ENCODE data around the gene PLBD2. TPM values are rescaled to one million over a fixed set of nuclear protein-coding genes. Genes with fewer than 3 reads are reported as not detected.
"Not testable (repeated sequence)": the region's sequence is repeated elsewhere in the genome, so short reads cannot be mapped to it uniquely, and the experiment has no call there.

Gene PLBD2
- total and polyA plus RNA-seq, 8 donors: 2.7 to 32.4 (median 8.2) TPM

DNA sequence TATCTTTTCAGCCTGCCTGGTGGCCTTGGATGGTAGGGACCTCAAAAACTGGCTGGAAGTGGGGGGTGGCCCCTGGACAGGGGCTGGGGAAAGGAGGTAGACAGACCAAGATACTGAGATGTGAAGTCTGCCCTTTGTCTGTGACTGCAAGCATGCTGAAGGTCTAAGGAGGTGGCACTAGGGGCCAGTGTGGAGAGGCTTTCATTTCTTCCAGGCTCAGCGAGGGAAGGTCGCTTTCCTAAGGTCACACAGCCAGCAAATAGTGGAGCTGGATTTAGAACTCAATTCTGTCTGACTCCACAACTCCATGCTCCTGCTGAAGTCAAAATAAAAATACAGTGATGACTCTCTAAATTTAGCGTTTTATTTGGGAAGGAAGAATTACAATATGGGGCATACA lies 11.3 kb upstream of the PLBD2 start:
- TF ChIP-seq EP300 (IDR thresholded peaks at IDR 0.05): no peak
- TF ChIP-seq, protein P1, sequence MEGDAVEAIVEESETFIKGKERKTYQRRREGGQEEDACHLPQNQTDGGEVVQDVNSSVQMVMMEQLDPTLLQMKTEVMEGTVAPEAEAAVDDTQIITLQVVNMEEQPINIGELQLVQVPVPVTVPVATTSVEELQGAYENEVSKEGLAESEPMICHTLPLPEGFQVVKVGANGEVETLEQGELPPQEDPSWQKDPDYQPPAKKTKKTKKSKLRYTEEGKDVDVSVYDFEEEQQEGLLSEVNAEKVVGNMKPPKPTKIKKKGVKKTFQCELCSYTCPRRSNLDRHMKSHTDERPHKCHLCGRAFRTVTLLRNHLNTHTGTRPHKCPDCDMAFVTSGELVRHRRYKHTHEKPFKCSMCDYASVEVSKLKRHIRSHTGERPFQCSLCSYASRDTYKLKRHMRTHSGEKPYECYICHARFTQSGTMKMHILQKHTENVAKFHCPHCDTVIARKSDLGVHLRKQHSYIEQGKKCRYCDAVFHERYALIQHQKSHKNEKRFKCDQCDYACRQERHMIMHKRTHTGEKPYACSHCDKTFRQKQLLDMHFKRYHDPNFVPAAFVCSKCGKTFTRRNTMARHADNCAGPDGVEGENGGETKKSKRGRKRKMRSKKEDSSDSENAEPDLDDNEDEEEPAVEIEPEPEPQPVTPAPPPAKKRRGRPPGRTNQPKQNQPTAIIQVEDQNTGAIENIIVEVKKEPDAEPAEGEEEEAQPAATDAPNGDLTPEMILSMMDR (IDR thresholded peaks at IDR 0.05): no peak
- DNase-seq: no peak
- WGBS, 5 donors: 84 to 94% (median 89%) methylated on average over 3 of the region's 3 CpGs

DNA sequence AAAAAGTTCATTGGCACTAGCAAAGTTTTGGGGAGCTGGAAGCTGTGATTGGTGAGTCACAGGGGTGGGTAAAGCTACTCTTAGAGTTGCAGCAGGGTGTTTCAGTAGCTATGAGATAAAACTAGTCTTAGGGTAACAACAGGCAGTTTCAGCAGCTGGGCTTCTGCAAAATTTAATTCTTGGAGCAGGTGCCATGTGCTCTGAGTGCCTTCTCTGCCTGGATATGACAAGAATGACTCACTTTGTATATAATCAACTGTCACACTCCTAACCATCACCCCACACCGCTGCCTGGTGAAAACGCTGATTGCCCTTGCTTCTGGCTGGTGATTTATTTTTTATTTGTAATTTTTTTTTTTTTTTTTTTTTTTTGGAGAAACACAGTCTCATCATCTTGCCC lies 10.5 kb upstream of the PLBD2 start:
- Histone ChIP-seq H3K9me3 (no peaks in the 10 kb centered on the region), H3K4me3 (no peak overlapping the region), H3K27ac (no peak overlapping the region), H3K4me1 (no peaks in the 10 kb centered on the region), H3K27me3 (peaks cover 0 to 16% (median 0%) of the 10 kb centered on the region in 3 donors), H3K36me3 (no peaks in the 10 kb centered on the region)
- WGBS, 5 donors: 59 to 89% (median 84%) methylated on average over 2 of the region's 2 CpGs
- DNase-seq: no peak
- TF ChIP-seq POLR2A (IDR thresholded peaks at IDR 0.05) (no peak), EP300 (IDR thresholded peaks at IDR 0.05) (no peak), POLR2AphosphoS5 (IDR thresholded peaks at IDR 0.05) (no peak)
- TF ChIP-seq, protein P1 (IDR thresholded peaks at IDR 0.05): no peak
- intact Hi-C loops (cut with DNase I; ENCODE audit: low total_unique reads): no loop called here

More for the DNA sequence above, 11.3 kb upstream of the PLBD2 start:
- Histone ChIP-seq H3K9me3 (no peaks in the 10 kb centered on the region), H3K27ac (no peak overlapping the region), H3K4me3 (no peak overlapping the region), H3K27me3 (peaks cover 0 to 16% (median 0%) of the 10 kb centered on the region in 3 donors), H3K4me1 (no peaks in the 10 kb centered on the region), H3K36me3 (no peaks in the 10 kb centered on the region)
- intact Hi-C loops (cut with DNase I; ENCODE audit: low total_unique reads): no loop called here

DNA sequence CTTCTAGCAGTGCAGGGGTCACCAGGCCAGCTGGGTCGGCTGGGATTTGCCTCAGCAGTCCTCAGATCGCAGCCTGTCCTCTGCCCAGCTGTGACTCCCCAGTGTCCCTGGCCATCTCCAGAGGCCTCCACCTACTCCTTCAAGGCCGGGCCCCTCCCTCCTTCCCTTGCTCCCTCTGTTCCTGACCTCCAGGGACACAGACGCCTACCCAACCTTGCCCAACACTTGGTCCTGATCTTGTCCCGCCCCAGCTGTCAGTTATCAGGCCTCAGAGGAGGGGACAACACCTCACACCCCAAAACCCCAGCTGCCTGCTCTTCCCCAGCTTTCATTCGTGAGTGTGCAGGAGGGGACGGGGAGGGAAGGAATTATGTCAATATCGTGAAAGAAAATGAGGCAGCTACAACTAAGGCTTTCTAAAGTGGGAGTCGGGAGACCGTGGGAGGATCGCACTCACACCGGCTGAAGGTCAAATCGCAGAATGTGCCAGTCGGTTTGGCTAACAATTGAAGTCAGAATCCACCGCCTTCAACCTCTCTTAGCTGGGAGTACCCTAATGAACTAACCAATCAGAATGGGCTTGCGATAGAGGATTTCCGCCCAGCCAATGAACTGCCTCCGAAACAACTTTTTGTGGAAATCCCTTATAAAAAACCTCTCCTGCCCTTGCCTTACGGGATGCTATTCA lies 9.4 kb upstream of the PLBD2 start:
- DNase-seq: no peak
- no peaks in the 10 kb centered on the region for H3K4me1 ChIP-seq
- no peak overlapping the region for H3K4me3 ChIP-seq
- TF ChIP-seq, protein P1 (IDR thresholded peaks at IDR 0.05): no peak
- TF ChIP-seq EP300 (IDR thresholded peaks at IDR 0.05) (no peak), POLR2A (IDR thresholded peaks at IDR 0.05) (no peak), POLR2AphosphoS5 (IDR thresholded peaks at IDR 0.05) (no peak)
- no peak overlapping the region for H3K27ac ChIP-seq
- intact Hi-C loops (cut with DNase I; ENCODE audit: low total_unique reads): no loop called here
- H3K9me3 ChIP-seq: no peaks in the 10 kb centered on the region
- no peaks in the 10 kb centered on the region for H3K36me3 ChIP-seq
- WGBS, 5 donors: 47 to 68% (median 59%) methylated on average over 19 of the region's 19 CpGs
- peaks cover 0 to 16% (median 0%) of the 10 kb centered on the region in 3 donors for H3K27me3 ChIP-seq

DNA sequence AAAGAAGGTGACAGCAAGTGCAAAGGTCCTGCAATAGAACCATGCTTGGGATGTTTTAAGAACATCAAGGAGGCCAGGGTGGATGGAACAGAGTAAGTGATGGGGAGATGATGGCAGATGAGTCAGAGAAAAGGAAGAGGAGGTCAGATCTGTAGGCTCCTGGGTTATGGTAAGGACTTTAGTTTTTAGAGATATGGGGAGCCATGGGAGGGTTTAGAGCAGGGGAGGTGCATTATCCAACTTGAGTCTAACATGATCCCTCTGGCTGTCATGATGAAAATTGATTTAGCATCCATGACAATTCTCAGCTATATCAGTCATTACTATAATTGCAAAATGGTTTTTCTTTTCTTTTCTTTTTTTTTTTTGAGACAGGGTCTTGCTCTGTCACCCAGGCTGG lies 7.3 kb upstream of the PLBD2 start:
- H3K4me1 ChIP-seq: no peaks in the 10 kb centered on the region
- no peak for DNase-seq
- no peaks in the 10 kb centered on the region for H3K36me3 ChIP-seq
- H3K27ac ChIP-seq: no peak overlapping the region
- no peaks in the 10 kb centered on the region for H3K9me3 ChIP-seq
- TF ChIP-seq POLR2AphosphoS5 (IDR thresholded peaks at IDR 0.05) (no peak), POLR2A (IDR thresholded peaks at IDR 0.05) (no peak)
- intact Hi-C loops (cut with DNase I; ENCODE audit: low total_unique reads): no loop called here
- no peak overlapping the region for H3K4me3 ChIP-seq
- H3K27me3 ChIP-seq: peaks cover 0 to 16% (median 0%) of the 10 kb centered on the region in 3 donors

DNA sequence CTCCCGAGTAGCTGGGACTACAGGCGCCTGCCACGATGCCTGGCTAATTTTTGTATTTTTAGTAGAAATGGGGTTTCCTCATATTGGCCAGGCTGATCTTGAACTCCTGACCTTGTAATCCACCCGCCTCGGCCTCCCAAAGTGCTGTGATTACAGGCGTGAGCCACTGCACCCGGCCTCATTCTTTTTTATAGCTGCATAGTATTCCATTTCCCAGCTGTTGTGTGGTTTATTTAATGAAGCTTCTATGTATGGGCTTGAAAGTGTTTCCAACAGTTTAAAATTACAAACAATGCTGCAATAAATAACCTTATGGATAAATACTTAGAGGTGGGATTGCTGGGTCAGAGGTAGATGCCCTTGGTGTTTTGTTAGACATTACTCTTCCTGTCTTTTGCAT lies 4.2 kb upstream of the PLBD2 start:
- H3K27me3 ChIP-seq; H3K4me3 ChIP-seq; H3K9me3 ChIP-seq; DNase-seq; H3K27ac ChIP-seq; H3K36me3 ChIP-seq; intact Hi-C loops (cut with DNase I; ENCODE audit: low total_unique reads): not testable (repeated sequence)
- whole genome bisulfite sequencing, 5 donors: 84 to 94% (median 90%) methylated on average over 7 of the region's 7 CpGs
- peaks cover 4 to 15% (median 7%) of the 10 kb centered on the region in 4 donors for H3K4me1 ChIP-seq
